Cardiac muscle cell (in vitro differentiated cells and primary cell): ENCODE measurements around the gene PPP1R27. TPM values are rescaled to one million over a fixed set of nuclear protein-coding genes. Genes with fewer than 3 reads are reported as not detected.

Source experiments
- DNase-seq, 2 donors: peaks; one replicate each; pipeline versions ENCODE4 v3.0.0 to v3.0.0-alpha.2; 2010 to 2017; ENCODE audit warnings: low read depth in 1 of 2, low spot score in 1 of 2
- H3K27ac ChIP-seq: fragments of 200-600 bp; sonication (generic); 2 replicates; pipeline ENCODE4 v1.5.1; 2016
- H3K27me3 ChIP-seq: fragments of 200-600 bp; sonication (generic); 2 replicates; pipeline ENCODE4 v1.6.0; 2016; ENCODE audit warnings: control low read depth
- H3K36me3 ChIP-seq: fragments of 200-600 bp; sonication (generic); 2 replicates; pipeline ENCODE4 v1.5.1; 2016; ENCODE audit warnings: control low read depth
- H3K4me1 ChIP-seq: fragments of 200-600 bp; sonication (generic); 2 replicates; pipeline ENCODE4 v1.8.1; 2017; ENCODE audit warnings: low read depth, mild to moderate bottlenecking, mixed run types
- H3K4me3 ChIP-seq: fragments of 200-600 bp; sonication (generic); 2 replicates; pipeline ENCODE4 v1.5.1; 2016; ENCODE audit warnings: mild to moderate bottlenecking
- H3K9me3 ChIP-seq: fragments of 200-600 bp; sonication (generic); 2 replicates; pipeline ENCODE4 v1.5.1; 2017; ENCODE audit warnings: low read depth, mild to moderate bottlenecking, control low read depth
- CTCF ChIP-seq: IDR thresholded peaks from 2 replicates; pipeline ENCODE4 v1.5.1; 2012; ENCODE audit warnings: low read depth, mild to moderate bottlenecking, low read length
- polyA plus RNA-seq: library from polyadenylated mRNA; unstranded; fragments of >200 nt; fragmentation: Nextera tagmentation; extraction: Ambion mirVana; gene quantifications from 2 replicates; pipeline ENCODE4 v1.2.1, GENCODE V29; 2016
- total RNA-seq: library from RNA; depleted of rRNA; stranded (reverse); fragments of >200 nt; gene quantifications from 2 replicates; pipeline ENCODE4 v1.2.3, GENCODE V29; 2016

The PPP1R27 gene
- total and polyA plus RNA-seq, 2 experiments from 2014 or later = not detected

GRCh38 chr17:81865358-81865732 is 30.5 kb upstream of the PPP1R27 start:
- peaks cover 45% of the 10 kb centered on the region for H3K4me1 ChIP-seq
- no peaks in the 10 kb centered on the region for H3K27me3 ChIP-seq
- no peaks in the 10 kb centered on the region for H3K9me3 ChIP-seq
- H3K36me3 ChIP-seq = no peaks in the 10 kb centered on the region
- DNase-seq = no peak
- no peak for TF ChIP-seq CTCF
- no peak overlapping the region for H3K4me3 ChIP-seq
- peak overlapping the region; percentile 96 for H3K27ac ChIP-seq

- Histone ChIP-seq H3K4me3 (no peak overlapping the region), H3K36me3 (no peaks in the 10 kb centered on the region), H3K27me3 (no peaks in the 10 kb centered on the region), H3K27ac (peak overlapping the region; percentile 19), H3K4me1 (peaks cover 38% of the 10 kb centered on the region), H3K9me3 (no peaks in the 10 kb centered on the region)
- TF ChIP-seq CTCF = no peak
- no peak for DNase-seq
These were observed 29.3 kb upstream of the PPP1R27 start for GRCh38 chr17:81863833-81864768.

GRCh38 chr17:81863123-81863675 is 28.3 kb upstream of the PPP1R27 start:
- H3K4me1 ChIP-seq = peaks cover 37% of the 10 kb centered on the region
- peak overlapping the region; percentile 93 for H3K27ac ChIP-seq
- H3K9me3 ChIP-seq = no peaks in the 10 kb centered on the region
- H3K36me3 ChIP-seq = peaks cover 3% of the 10 kb centered on the region
- H3K4me3 ChIP-seq = no peak overlapping the region
- peak in 1 of 2 donors; percentile 51 for DNase-seq
- no peak for TF ChIP-seq CTCF
- no peaks in the 10 kb centered on the region for H3K27me3 ChIP-seq

GRCh38 chr17:81860756-81861568 is 26.1 kb upstream of the PPP1R27 start:
- no peak for TF ChIP-seq CTCF
- Histone ChIP-seq H3K27ac (peak overlapping the region; percentile 93), H3K27me3 (no peaks in the 10 kb centered on the region), H3K4me3 (peak overlapping the region; percentile 57), H3K9me3 (no peaks in the 10 kb centered on the region), H3K4me1 (peaks cover 16% of the 10 kb centered on the region), H3K36me3 (peaks cover 10% of the 10 kb centered on the region)
- peak; percentile 100 for DNase-seq

- peak in 1 of 2 donors; percentile 14 for DNase-seq
- Histone ChIP-seq H3K27ac (peak within 1 kb of the TSS; percentile 95), H3K4me1 (peaks cover 16% of the 10 kb centered on the region), H3K9me3 (no peaks in the 10 kb centered on the region), H3K36me3 (peaks cover 10% of the 10 kb centered on the region), H3K27me3 (no peaks in the 10 kb centered on the region), H3K4me3 (peak within 1 kb of the TSS; percentile 87)
- TF ChIP-seq CTCF = no peak
These were observed 25.3 kb upstream of the PPP1R27 start, which contains the start of gene P4HB for GRCh38 chr17:81859906-81860755. Gene P4HB (minus strand): TSS chr17:81860535. CDS start chr17:81860471, 64 bp downstream.
